ENCODE results near the gene THRAP3.
"Not testable (repeated sequence)": the region's sequence is repeated elsewhere in the genome, so short reads cannot be mapped to it uniquely, and the experiment has no call there.

THRAP3 gene

DNA sequence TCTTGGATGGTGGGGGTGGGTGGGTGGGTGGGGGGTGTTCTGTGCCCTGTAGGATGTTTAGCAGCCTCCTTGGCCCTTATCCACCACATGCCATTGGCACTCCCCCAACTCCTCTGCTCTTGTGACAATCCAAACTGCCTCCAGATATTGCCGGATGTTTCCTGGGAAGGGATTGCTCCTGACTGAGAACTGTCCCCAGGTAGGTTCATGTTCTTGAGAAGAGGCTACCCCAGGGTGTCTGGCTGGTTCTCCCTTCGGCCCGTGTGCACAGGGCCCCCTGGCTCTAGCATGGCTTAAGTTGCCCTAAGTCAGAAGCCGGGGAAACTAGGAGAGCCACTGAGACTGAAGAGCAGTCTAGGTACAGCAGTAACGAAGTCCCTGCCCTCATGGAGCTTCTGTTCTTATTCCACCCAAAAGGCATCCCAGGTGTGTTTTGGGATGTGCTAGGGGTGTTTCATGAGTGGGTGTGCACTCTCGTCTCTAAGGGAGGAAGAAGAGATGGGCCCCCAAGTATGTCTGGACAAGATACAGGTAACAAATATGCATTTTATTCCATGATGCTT, 19.8 kb upstream of the THRAP3 start:
- DNase-seq (ENCODE audit: low read depth): peak; percentile 38

DNA sequence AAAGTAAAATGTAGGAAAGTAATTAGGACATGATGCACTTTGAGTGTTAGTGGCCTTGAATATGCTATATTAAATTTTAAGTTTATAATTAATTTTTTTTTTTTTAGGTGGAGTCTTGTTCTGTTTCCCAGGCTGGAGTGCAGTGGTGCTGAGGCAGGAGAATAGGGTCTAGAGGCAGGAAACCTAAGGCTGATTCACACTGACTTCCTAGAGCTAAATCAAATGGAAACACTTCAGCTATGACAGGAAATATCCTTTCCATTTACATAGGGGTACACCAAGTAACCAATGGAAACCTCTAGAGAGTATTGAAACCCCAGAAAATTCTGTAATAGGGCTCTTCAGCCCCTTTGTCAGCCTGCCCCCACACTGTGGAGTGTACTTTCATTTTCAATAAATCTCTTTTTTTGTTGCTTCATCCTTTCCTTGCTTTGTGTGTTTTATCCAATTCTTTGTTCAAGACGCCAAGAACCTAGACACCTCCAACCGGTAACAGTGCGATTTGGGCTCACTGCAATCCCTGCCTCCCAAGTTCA, 17.9 kb upstream of the THRAP3 start:
- no peak for DNase-seq (ENCODE audit: low read depth)

DNA sequence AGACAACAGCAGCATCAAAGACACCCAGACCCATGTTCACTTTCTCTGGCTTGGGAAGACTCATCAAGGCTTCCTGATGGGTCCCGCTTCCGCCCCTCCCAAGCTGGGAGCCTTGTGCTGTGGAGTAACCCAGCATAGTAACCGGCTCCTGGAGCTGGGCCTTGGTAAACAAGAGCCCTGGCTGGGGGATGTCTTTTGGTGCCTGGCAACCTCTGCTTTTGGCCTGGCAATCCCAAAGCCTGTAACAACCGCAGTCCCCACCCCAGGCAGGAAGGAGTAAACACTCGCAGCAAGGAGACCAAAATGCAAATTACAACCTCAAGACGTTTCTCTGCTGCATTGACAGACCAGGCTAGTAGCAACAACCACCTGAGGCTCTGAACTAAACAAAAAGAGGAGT, 16.9 kb upstream of the THRAP3 start:
- DNase-seq (ENCODE audit: low read depth): peak; percentile 95

DNA sequence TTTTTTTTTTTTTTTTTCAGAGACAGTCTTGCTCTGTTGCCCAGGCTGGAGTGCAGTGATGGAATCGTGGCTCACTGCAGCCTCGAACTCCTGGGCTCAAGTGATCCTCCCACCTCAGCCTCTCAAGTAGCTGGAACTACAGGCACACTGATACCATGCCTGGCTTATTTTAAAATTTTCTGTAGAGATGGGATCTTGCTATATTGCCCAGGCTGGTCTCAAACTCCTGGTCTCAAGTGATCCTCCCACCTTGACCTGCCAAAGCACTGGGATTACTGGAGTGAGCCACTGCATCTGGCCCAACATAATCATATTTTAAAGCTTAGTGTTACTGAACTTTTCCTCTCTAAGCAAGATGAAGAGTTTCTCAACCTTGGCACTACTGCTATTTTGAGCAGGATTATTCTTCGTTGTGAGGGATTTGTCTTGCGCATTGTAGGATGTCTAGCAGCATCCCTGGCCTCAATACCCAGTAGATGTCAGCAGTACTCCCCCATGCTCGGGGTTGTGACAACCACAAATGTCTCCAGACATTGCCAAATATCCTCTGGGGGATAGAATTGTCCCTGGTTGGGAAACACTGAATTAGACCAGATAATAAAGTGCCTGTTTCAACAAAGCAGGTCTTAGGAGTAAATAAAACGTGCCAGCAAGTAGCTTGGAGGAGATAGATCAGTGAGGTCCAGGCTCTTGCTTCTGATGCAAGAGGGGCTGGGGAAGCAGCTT, 15.1 kb upstream of the THRAP3 start:
- peak; percentile 79 for DNase-seq (ENCODE audit: low read depth)

DNA sequence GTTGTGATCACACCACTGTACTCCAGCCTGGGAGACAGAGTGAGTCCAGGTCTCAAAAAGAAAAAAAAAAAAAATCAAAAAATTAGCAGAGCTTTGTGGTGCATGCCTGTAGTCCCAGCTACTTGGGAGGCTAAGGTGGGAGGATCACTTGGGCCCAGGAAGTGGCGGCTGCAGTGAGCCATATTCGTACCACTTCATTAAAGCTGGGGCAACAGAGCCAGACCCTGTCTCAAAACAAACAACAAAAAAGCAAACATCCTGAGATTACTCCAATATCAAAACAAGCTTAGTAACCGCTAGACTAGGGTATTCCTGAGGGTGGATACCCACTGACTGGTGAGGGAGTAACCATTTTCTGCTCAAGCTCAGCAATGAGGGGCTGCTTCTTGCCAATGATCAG, 12.9 kb upstream of the THRAP3 start:
- no peak for DNase-seq (ENCODE audit: low read depth)

DNA sequence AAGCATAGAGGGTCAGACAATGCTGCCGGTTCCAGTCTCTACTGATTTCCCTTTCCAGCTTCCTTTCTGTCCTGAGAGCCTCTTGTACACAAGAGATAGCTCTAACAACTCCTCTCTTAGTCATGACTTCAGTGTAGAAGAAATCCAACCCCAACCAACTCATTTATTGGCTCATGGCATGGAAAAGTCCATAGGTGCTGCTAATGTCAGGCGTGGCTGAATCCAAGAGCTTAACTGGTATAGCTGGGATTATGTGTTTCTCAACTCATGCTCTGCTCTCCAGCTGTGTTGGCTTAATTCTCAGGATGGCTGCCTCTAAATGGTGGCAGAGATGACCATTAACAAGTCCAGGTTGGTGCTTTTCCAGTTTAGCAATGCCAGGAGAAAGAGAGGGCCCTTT, 12.4 kb upstream of the THRAP3 start:
- no peak for DNase-seq (ENCODE audit: low read depth)

DNA sequence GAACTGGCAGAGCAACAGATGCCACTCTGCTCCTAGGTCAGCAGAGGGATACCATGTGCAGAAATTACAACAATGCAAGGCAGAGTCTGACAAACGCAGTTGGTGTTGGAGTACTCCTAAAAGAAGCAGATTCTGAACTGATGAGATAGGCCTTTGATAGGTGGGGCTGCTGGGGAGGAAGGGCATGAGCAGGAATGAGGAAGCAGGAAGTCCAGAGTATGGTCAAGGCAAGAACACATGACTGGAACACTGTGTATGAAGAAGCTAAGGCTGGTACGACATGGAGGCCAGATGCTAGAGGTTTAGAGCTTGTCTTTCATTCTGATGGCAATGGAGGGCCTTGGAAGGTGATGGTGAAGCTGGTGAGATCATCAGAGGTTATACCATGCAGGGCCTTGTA, 11.5 kb upstream of the THRAP3 start:
- no peak for DNase-seq (ENCODE audit: low read depth)

DNA sequence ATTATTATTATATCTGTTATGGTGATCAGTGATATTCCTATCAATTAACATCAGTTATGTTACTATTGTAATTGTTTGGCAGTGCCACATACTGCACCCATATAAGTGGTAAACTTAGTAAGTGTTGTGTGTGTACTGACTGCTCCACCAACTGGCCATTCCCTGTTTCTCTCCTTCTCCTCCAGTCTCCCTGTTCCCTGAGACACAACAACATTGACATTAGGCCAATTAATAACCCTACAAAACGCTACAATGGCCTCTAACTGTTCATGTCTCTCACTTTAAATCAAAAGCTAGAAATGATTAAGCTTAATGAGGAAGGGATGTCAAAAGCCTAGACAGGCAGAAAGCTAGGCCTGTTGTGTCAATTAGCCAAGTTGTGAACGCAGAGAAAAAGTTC, 6.6 kb upstream of the THRAP3 start:
- peak; percentile 67 for DNase-seq (ENCODE audit: low read depth)

DNA sequence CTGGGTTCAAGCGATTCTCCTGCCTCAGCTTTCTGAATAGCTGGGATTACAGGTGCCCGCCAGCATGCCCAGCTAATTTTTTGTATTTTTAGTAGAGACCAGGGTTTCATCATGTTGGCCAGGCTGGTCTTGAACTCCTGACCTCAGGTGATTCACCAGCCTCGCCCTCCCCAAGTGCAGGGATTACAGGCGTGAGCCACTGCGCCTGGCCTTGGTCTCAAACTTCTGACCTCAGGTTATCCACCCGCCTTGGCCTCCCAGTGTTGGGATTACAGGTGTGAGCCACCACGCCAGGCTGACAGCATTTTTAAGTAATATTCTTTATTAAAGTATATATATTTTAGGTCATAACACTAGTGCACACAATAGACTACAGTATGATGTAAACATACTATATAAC, 2.3 kb upstream of the THRAP3 start:
- DNase-seq (ENCODE audit: low read depth): not testable (repeated sequence)

DNA sequence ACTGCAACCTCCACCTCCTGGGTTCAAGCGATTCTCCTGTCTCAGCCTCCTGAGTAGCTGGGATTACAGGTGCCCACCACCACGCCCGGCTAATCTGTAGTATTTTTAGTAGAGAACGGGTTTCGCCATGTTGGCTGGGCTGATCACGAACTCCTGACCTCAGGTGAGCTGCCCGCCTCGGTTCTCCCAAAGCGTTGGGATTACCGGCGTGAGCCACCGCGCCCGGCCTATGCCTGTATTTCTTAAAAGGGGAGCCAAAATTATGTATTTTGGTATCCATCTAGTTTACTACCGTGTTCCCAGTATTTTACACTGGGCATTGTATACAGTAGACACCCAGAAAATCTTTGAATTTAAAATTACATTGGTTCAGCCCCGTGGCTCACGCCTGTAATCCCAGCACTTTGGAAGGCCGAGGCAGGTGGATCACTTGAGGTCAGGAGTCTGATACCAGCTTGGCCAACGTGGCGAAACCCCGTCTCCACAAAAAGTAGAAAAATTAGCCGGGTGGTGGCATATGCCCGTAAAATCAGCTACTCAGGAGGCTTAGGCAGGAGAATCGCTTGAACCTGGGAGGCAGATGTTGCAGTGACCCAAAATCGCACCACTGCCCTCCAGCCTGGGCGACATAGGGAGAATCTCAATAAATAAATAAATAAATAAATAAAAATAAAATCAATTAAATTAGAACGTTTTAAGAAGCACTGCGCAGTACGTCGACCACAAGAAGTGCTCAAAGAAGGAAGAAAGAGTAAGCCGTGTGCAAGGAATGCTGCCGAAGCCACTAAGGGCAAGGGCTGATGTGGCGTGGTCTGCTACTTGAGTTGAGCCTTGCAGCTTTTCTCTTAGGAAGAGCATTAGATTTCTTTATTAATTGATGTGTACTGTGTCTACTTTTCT, 1.5 kb upstream of the THRAP3 start:
- no peak for DNase-seq (ENCODE audit: low read depth)

DNA sequence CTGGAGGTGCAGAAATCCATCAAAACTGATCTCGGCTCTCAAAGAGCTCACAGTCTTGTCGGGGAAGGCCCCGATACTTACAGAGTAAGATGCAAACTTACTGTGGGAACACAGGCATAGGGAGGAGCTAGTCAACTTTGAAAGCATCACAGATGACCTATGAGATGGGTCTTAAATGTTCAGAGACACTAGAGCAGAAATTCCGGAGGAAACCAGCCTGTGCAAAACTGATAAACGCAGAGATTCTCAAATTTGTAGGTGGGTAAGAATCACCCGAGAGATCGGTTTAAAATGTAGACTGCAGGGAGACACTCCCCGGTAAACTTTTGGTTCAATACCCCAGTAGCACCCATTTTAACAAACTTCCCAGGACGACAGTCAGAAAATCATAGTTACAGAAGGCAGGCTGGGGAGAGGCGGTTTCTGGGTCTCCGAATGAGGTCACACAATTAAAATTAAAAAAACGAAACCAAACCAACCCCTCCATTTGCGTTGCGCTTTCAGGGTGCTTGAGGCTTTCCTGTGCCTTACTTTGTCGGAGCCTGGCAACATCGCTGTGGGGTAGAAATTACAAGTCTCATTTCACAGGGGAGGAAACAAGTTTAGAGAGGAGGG, 755 bp upstream of the THRAP3 start:
- peak; percentile 65 for DNase-seq (ENCODE audit: low read depth)

DNA sequence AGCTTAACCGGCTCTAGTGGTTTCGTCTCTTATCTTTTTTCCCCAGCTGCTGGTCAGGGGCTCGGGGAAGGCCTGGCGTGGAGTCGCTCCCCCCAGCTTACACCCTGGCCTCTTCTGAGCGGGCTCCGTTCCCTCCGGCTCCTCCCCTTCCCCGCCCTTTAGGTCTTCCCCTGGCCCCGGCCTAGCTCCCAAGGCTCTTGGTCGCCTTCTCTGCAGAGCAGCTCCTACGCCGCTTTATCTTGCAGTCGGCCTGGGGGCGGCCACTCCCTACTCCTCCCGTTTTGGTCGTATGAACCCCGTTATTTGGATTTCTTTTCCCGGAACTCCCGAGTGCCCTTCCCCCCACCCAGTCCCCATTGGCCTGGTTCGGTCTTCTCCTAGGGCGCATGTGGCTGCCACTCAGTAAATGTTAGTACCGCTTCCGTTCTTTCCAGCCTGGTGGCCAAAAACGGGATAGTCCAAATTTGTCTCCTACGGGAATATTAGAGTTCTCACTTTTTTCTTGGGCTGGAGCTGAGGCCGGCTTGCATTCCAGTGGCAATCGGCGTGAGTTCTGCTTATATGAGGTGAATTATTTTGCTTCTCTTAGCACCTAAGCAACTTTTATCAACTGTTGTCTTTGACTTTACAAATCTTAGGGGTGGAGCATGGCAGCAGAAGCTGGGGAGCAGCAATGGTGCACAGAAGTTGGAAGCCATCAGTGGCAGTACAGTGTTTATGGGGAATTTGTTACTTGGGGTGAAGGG, 467 bp downstream of the THRAP3 start:
- DNase-seq (ENCODE audit: low read depth): peak; percentile 84

DNA sequence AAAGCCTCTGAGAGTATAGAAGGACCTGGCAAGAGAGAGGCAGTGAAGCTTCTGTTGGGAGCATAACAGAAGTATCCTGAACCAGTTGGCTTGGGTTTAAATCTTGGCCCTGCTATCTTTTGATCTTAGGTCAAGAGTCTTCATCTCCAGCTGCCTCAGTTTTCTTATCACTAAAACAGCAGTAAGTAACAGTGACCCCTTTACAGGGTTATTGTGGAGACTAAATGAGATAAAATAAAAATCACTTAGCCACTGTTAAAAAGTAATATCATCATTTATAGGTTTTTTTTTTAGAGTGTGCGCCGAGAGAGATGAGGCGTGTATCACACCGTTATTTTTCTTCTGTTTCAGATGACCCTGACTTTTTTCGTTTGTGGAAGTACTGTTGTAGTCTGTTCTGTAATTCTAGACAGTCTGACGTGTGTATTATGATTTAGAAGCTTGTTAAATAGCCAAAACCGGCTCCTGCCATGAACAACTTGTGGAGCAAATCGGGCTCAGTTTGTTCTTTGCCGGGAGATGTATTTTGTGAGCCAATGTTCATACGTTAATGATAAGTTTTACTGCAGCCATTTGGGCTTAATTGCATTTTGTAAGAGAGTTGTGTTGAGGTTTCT, 1.1 kb downstream of the THRAP3 start:
- DNase-seq (ENCODE audit: low read depth): peak; percentile 48

DNA sequence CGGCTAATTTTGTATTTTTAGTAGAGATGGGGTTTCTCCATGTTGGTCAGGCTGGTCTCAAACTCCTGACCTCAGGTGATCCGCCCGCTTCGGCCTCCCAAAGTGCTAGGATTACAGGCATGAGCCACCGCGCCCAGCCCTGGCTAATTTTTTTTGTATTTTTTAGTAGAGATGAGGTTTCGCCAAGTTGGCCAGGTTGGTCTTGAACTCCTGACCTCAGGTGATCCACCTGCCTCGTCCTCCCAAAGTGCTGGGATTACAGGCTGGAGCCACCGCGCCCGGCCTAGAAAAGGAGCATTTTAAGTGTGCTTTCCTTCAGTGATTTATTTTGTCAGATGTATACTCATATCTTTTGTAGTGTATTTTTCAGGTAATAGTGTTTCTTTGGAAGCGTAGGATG, 6.0 kb downstream of the THRAP3 start:
- not testable (repeated sequence) for DNase-seq (ENCODE audit: low read depth)

DNA sequence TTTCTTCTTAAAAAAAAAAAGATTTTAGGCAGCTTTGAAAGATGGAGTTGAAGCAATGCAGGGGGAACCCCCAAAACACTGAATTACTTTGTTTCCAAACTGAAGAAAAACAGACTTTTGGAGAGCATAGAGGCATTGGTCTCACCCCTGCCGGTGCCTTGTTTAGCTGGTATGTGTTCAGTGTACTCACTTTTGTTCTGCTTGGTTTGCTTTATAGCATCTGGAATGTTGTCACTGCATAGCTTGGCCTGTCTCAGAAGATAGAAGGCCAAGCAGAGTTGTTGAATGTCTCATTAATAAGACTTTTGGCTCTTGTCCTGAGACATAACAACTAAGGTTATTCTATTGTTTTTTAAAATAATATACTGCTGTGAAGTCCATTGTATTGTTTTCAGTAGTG, 6.9 kb downstream of the THRAP3 start:
- DNase-seq (ENCODE audit: low read depth): peak; percentile 26

DNA sequence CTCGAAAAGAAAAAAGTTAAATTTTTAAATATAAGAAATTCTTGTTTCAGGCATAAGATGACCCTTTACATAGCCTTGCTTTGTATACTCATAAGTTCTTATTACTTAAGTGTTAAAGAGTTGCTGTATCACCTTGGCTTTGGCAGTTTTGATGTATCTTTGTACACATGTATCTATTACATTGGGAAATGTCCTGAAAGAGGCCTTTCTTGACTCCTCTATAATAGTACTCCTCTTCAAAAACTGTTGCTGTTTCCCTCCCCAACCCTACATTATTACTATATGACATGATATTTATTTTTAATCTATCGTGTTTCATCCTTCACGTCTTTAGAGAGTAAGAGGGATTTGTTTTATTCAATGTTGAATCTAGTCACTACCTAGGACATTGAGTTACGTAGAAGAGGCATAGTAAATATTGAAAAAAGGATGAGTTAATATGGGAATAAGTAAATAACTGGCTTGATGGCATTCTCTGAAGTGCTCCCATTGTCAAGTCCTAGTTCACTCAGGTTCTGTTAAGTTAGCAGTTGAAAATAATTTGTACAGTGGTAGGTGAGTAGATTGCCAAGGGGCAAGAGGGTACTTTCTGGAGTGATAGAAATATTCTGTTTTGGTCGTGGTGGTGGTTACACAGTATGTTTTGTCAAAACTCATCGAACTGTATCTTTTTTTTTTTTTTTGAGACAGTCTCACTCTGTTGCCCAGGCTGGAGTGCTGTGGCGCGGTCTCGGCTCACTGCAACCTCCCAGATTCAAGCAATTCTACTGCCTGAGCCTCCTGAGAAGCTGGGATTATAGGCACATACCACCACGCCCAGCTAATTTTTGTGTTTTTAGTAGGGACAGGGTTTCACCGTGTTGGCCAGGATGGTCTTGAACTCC, 8.2 kb downstream of the THRAP3 start:
- DNase-seq (ENCODE audit: low read depth): no peak

DNA sequence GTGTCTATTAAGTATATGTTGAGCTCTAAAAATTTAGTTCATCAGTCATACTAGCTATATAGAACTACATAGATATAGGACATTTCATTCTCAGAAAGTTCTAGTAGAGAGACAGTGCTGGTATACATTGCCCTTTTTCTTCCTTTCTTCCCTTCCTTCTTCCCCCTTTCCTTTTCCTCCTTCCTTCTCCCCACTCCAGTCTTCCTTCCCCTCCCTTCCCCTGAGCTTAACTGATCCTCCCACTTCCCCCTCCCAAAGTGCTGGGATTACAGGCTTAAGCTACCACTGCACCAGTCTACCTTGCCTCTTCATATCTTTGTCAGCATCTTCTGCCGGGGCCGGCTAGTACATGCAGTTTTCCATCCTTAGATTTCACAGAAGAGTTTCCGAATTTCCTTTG, 12.1 kb downstream of the THRAP3 start:
- DNase-seq (ENCODE audit: low read depth): no peak

DNA sequence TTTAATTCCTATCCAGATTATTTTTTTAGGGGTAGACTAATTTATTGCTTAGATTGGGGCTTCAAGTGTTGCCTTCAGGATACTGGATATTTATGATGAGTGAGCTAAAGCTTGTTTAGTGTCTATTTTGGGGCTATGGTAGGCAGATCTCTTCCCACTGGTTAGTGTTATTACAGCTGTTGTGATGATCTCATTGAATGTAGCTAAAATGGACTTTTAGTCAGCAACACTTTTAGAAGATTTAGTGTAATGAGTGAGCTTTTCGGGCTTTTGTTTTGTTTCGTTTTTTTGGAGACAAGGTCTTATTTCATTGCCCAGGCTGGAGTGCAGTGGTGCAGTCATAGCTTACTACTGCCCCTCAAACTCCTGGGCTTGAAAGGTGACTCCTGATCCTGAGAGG, 14.2 kb downstream of the THRAP3 start:
- DNase-seq (ENCODE audit: low read depth): no peak

DNA sequence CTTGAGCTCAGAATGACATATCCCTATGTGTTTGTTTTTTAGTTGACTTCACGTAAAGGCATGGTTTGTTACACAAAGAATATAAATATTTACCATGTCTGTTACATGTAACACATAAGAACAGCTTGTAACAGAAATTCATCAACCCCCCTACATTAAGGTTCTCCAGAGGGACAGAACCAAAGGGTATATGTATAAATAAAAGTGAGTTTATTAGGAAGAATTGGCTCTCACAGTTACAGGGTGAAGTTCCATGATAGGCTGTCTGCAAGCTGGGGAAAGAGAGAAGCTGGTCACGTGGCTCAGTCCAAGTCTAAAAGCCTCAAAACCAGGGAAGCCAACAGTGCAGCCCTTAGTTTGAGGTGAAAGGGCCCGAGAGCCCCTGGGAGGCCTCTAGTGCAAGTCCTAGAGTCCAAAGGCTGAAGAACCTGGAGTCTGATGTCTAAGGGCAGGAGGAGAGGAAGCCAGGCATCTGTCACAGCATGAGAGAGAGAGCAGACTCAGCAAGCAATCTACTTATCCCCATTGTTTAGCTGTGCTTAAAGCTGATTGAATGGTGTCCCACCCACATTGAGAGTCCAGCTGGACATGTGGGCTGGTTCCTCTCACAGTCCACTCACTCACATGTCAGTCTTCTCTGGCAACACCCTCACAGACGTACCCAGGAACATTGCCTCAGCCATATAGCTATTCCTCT, 15.8 kb downstream of the THRAP3 start:
- DNase-seq (ENCODE audit: low read depth): no peak

DNA sequence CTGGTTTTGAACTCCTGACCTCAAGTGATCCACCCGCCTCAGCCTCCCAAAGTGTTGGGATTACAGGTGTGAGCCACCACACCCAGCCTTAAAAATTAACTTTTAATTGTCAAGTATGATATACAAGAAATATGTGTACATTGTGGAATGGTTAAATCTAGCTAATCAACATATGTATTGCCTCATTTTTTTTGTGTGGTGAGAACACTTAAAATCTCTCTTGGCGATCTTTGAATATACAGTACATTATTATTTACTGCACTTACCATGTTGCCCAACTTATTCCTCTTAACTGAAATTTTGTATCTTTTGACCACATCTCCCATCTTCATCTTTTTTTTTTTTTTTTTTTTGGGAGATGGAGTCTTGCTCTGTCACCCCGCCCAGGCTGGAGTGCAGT, 23.3 kb downstream of the THRAP3 start:
- DNase-seq (ENCODE audit: low read depth): no peak
